ENCODE data around the gene CLIC6.

DNA sequence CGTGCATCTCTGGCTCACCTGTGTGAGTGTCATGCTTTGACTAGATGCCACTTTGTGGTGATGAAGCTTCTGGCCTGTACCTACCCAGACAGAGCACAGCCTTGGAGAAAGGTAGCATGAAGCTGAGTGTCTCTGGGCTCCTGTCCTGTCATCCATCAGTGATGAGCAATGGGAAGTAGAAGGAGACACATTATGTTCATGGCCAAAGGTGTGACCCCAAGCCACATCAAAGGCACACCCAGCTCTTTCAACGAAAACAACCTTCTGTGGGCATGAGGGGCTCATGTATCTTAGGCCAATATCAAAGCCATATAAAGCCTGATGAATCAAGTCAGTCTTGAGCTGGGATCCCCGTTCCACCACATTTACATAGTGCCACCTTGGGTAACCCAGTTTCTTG, 1.0 kb upstream of the CLIC6 start:
- TF ChIP-seq USF1 (IDR thresholded peaks at IDR 0.05) (no peak), RAD21 (IDR thresholded peaks at IDR 0.05; ENCODE audit: low read depth) (no peak), CREB1 (IDR thresholded peaks at IDR 0.05; ENCODE audit: low read depth) (no peak)
